Measurements from ENCODE around the gene LZTS2.

- TF ChIP-seq, protein P1, sequence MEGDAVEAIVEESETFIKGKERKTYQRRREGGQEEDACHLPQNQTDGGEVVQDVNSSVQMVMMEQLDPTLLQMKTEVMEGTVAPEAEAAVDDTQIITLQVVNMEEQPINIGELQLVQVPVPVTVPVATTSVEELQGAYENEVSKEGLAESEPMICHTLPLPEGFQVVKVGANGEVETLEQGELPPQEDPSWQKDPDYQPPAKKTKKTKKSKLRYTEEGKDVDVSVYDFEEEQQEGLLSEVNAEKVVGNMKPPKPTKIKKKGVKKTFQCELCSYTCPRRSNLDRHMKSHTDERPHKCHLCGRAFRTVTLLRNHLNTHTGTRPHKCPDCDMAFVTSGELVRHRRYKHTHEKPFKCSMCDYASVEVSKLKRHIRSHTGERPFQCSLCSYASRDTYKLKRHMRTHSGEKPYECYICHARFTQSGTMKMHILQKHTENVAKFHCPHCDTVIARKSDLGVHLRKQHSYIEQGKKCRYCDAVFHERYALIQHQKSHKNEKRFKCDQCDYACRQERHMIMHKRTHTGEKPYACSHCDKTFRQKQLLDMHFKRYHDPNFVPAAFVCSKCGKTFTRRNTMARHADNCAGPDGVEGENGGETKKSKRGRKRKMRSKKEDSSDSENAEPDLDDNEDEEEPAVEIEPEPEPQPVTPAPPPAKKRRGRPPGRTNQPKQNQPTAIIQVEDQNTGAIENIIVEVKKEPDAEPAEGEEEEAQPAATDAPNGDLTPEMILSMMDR (IDR thresholded peaks at IDR 0.05): no peak
- TF ChIP-seq POLR2A (IDR thresholded peaks at IDR 0.05): no peak
Observed at GRCh38 chr10:101056365-101057151, 57.0 kb downstream of the LZTS2 start.

Measured in right lobe of liver (tissue), 4 donors.